K562 treated with DMSO at 1 percent for 12 hours (cell line): ENCODE measurements around the gene CST4. TPM values are rescaled to one million over a fixed set of nuclear protein-coding genes. Genes with fewer than 3 reads are reported as not detected.

Experiments used
- total RNA-seq: library from RNA; unstranded; fragments of 300-600 nt; gene quantifications from 2 replicates; pipeline ENCODE4 v1.2.3, GENCODE V29; 2022; ENCODE audit not compliant: insufficient read depth

Gene CST4
- total RNA-seq, result not detected in 2 replicates

GRCh38 chr20:23688684-23689398, at the start of gene CST4:
Gene CST4 (minus strand): TSS chr20:23689038. CDS start chr20:23688969, 69 bp downstream.

GRCh38 chr20:23637282-23638221, 51.3 kb downstream of the CST4 start, which contains the start of gene CST3:
Gene CST3 (minus strand): TSS chr20:23637955. CDS start chr20:23637862, 93 bp downstream.

Other genes with a start within 250 kb of the CST4 start
- gene CSTL1, start 249.4 kb downstream of the CST4 start, total RNA-seq, result not detected in 2 replicates
- gene CST11, start 236.2 kb downstream of the CST4 start, total RNA-seq, result not detected in 2 replicates
- not detected in 2 replicates for gene CST8, start 197.9 kb downstream of the CST4 start, total RNA-seq
- gene CST9L, start 120.6 kb downstream of the CST4 start, total RNA-seq, result not detected in 2 replicates
- not detected in 2 replicates for gene CST9, start 83.1 kb downstream of the CST4 start, total RNA-seq
- 316 and 413 TPM in 2 replicates for gene CST3, start 51.1 kb downstream of the CST4 start, total RNA-seq
- not detected in 2 replicates for gene CST1, start 61.9 kb upstream of the CST4 start, total RNA-seq
- not detected in 2 replicates for gene CST2, start 137.7 kb upstream of the CST4 start, total RNA-seq
- gene CST5, start 190.7 kb upstream of the CST4 start, total RNA-seq, result not detected in 2 replicates